C4-2B (cell line): Measurements from ENCODE around the gene P2RX1.

Source experiments
- CTCF ChIP-seq: fragments of 450-650 bp; conservative IDR thresholded peaks from 2 replicates; pipeline ENCODE4 v1.5.1; 2017; ENCODE audit warnings: mild to moderate bottlenecking
- ZFX ChIP-seq: fragments of 450-650 bp; IDR thresholded peaks from 2 replicates; pipeline ENCODE4 v1.6.1; 2017

DNA sequence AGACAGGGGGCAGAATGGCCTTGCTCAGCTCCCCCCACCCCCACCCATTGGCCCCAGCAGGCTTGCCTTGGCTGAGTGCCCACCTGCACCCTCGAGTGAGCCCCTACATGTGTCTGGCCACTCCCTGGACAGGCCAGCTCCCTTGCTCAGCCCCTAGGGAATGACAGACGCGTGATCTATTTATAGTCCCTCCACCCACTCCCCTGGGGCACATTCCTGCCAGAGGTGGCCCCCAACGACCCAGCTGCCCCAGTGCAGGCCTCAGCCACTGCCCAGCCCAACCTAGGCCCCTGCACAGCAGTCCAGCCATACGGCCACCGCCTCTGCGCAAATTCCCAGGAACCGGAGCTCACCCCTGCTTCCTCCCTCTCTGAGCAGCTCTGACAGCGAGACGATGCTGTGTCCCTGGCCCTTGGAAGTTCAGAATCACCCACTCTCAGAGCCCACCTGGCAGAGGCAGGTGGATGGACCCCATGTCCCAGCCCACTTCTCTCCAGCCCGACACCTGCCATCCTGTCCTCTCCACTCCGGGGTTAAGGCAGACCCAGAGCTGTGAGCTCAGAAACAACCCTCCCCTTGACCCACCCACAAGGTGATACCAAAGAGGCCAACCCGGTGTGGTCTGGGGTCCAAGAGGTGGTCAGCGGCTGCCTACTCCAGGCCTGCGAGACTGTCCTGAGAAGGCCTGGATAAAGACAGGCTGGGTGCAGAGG is 11.5 kb upstream of the P2RX1 start:
- TF ChIP-seq CTCF (no peak), ZFX (no peak)
